Measurements from ENCODE around the gene SP110.

DNA sequence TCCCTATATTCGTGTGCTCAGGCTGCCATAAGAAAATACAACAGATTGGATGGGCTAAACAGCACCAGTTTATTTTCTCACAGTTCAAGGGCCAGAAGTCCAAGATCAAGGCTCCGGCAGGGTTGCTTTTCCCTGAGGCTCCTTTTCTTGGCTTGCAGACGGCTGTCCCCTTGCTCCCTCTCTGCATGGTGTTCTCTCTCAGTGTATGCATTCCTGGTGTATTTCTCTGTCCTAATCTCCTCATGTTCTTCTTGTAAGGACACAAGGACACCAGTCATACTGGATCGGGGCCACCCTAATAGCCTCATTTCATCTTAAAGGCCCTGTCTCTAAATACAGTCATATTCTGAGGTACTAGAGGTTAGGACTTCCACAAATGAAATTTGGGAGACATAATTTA, 88.4 kb downstream of the SP110 start:
- TF ChIP-seq, protein P1, sequence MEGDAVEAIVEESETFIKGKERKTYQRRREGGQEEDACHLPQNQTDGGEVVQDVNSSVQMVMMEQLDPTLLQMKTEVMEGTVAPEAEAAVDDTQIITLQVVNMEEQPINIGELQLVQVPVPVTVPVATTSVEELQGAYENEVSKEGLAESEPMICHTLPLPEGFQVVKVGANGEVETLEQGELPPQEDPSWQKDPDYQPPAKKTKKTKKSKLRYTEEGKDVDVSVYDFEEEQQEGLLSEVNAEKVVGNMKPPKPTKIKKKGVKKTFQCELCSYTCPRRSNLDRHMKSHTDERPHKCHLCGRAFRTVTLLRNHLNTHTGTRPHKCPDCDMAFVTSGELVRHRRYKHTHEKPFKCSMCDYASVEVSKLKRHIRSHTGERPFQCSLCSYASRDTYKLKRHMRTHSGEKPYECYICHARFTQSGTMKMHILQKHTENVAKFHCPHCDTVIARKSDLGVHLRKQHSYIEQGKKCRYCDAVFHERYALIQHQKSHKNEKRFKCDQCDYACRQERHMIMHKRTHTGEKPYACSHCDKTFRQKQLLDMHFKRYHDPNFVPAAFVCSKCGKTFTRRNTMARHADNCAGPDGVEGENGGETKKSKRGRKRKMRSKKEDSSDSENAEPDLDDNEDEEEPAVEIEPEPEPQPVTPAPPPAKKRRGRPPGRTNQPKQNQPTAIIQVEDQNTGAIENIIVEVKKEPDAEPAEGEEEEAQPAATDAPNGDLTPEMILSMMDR (IDR thresholded peaks at IDR 0.05): no peak
- TF ChIP-seq POLR2A (IDR thresholded peaks at IDR 0.05): no peak
